ENCODE data around the gene MLX.
"Not testable (repeated sequence)": the region's sequence is repeated elsewhere in the genome, so short reads cannot be mapped to it uniquely, and the experiment has no call there.

MLX gene

GRCh38 chr17:42547001-42547461 is 19.9 kb upstream of the MLX start:
- TF ChIP-seq CTCF (IDR thresholded peaks at IDR 0.05; ENCODE audit: low read depth, low read length) = no peak
- H3K4me1 ChIP-seq = no peaks in the 10 kb centered on the region

GRCh38 chr17:42547698-42548069 is 19.2 kb upstream of the MLX start:
- no peak for DNase-seq
- no peak for TF ChIP-seq CTCF (IDR thresholded peaks at IDR 0.05; ENCODE audit: low read depth, low read length)
- Histone ChIP-seq H3K36me3 (peaks cover 5% of the 10 kb centered on the region), H3K4me1 (no peaks in the 10 kb centered on the region), H3K9me3 (no peaks in the 10 kb centered on the region), H3K27me3 (no peaks in the 10 kb centered on the region), H3K4me3 (ENCODE audit: low read depth, low read length) (no peak overlapping the region)

More at GRCh38 chr17:42547001-42547461, 19.9 kb upstream of the MLX start:
- peaks cover 5% of the 10 kb centered on the region for H3K36me3 ChIP-seq
- H3K4me3 ChIP-seq (ENCODE audit: low read depth, low read length) = no peak overlapping the region
- H3K9me3 ChIP-seq = no peaks in the 10 kb centered on the region
- no peak for DNase-seq
- no peaks in the 10 kb centered on the region for H3K27me3 ChIP-seq

- Histone ChIP-seq H3K4me3 (ENCODE audit: low read depth, low read length) (peak overlapping the region; percentile 54), H3K36me3 (peaks cover 5% of the 10 kb centered on the region), H3K4me1 (no peaks in the 10 kb centered on the region), H3K27me3 (no peaks in the 10 kb centered on the region), H3K9me3 (no peaks in the 10 kb centered on the region)
- peak; percentile 55 for TF ChIP-seq CTCF (IDR thresholded peaks at IDR 0.05; ENCODE audit: low read depth, low read length)
- DNase-seq = peak; percentile 77
Measured at GRCh38 chr17:42548070-42548837, 18.6 kb upstream of the MLX start.

GRCh38 chr17:42548993-42549755 is 17.7 kb upstream of the MLX start:
- no peak for DNase-seq
- Histone ChIP-seq H3K9me3 (no peaks in the 10 kb centered on the region), H3K4me3 (ENCODE audit: low read depth, low read length) (peak overlapping the region; percentile 54)

GRCh38 chr17:42552736-42553135 is 14.2 kb upstream of the MLX start, which contains the start of gene HSD17B1:
HSD17B1 (plus strand) TSS chr17:42552923; CDS start chr17:42552934, 11 bp downstream.
- peak within 1 kb of the TSS; percentile 91 for H3K4me3 ChIP-seq (ENCODE audit: low read depth, low read length)
- H3K36me3 ChIP-seq, H3K4me1 ChIP-seq, H3K9me3 ChIP-seq, H3K27me3 ChIP-seq, DNase-seq: not testable (repeated sequence)

More at GRCh38 chr17:42548993-42549755, 17.7 kb upstream of the MLX start:
- Histone ChIP-seq H3K4me1 (no peaks in the 10 kb centered on the region), H3K36me3 (peaks cover under 1% of the 10 kb centered on the region), H3K27me3 (no peaks in the 10 kb centered on the region)
- no peak for TF ChIP-seq CTCF (IDR thresholded peaks at IDR 0.05; ENCODE audit: low read depth, low read length)

- 0 out of 2 replicates have a peak, but pooled peaks have one; percentile 5 for TF ChIP-seq CTCF (IDR thresholded peaks at IDR 0.05; ENCODE audit: low read depth, low read length)
- H3K27me3 ChIP-seq = no peaks in the 10 kb centered on the region
- peak overlapping the region; percentile 91 for H3K4me3 ChIP-seq (ENCODE audit: low read depth, low read length)
Measured at GRCh38 chr17:42553161-42553818, 13.6 kb upstream of the MLX start.

More at GRCh38 chr17:42553161-42553818, 13.6 kb upstream of the MLX start:
- H3K36me3 ChIP-seq = no peaks in the 10 kb centered on the region
- H3K9me3 ChIP-seq = no peaks in the 10 kb centered on the region
- no peaks in the 10 kb centered on the region for H3K4me1 ChIP-seq
- peak; percentile 52 for DNase-seq
